ENCODE data around the gene NMUR2.

The NMUR2 gene

DNA sequence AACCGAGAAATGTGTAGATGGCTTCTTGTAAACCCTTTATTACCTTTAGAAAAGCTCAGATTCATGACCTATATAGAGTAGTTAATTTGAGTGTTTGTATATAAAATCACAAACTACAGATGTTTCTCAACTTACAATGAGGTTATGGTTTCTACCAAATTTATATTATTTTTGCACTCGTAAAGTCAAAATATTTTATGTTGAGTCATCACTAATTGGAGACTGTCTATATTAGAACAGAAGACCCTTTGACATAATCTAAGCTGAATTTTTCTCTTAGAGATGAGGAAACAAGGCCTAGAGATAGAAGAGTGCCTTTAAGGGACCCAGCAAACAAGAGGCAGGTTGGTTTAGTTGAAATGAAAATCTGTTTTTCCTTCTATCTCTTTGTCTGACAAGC lies 20.0 kb upstream of the NMUR2 start:
- no peak overlapping the region for H2AFZ ChIP-seq
- H3K27me3 ChIP-seq (ENCODE audit: control insufficient read depth, insufficient read depth, low read length): no peaks in the 10 kb centered on the region
- H3K36me3 ChIP-seq (ENCODE audit: control insufficient read depth, insufficient read depth, low read length): no peaks in the 10 kb centered on the region
- no peak overlapping the region for H3K9ac ChIP-seq
- no peak overlapping the region for H3K27ac ChIP-seq
- no peaks in the 10 kb centered on the region for H3K79me2 ChIP-seq
- no peaks in the 10 kb centered on the region for H3K9me3 ChIP-seq (ENCODE audit: control insufficient read depth, low read length)
- H3K4me3 ChIP-seq (ENCODE audit: low read depth, low read length): no peak overlapping the region
- H3K4me1 ChIP-seq: no peaks in the 10 kb centered on the region
- TF ChIP-seq, protein P1, sequence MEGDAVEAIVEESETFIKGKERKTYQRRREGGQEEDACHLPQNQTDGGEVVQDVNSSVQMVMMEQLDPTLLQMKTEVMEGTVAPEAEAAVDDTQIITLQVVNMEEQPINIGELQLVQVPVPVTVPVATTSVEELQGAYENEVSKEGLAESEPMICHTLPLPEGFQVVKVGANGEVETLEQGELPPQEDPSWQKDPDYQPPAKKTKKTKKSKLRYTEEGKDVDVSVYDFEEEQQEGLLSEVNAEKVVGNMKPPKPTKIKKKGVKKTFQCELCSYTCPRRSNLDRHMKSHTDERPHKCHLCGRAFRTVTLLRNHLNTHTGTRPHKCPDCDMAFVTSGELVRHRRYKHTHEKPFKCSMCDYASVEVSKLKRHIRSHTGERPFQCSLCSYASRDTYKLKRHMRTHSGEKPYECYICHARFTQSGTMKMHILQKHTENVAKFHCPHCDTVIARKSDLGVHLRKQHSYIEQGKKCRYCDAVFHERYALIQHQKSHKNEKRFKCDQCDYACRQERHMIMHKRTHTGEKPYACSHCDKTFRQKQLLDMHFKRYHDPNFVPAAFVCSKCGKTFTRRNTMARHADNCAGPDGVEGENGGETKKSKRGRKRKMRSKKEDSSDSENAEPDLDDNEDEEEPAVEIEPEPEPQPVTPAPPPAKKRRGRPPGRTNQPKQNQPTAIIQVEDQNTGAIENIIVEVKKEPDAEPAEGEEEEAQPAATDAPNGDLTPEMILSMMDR (IDR thresholded peaks at IDR 0.05): no peak
- no peak overlapping the region for H3K4me2 ChIP-seq (ENCODE audit: low read length)

DNA sequence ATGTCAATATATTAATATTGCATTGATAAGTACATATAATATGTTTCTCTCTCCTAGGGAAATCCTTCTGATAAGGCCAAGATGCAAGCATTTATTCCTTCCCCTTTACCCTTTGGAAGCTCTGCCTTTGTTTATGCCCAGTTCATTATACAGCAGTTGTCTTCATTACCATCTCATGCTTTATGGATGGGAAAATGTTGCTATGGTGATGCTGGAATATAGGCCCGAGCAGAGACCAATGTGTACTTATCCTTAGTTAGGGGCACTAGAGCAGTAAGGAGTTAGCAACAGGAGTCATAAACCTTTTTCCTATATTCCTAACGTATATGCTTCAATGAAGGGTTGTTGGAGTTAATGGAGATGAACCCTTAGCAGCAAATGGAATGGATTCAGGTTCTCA lies 19.4 kb upstream of the NMUR2 start:
- no peak overlapping the region for H3K4me3 ChIP-seq (ENCODE audit: low read depth, low read length)
- H3K27ac ChIP-seq: no peak overlapping the region
- H3K9me3 ChIP-seq (ENCODE audit: control insufficient read depth, low read length): no peaks in the 10 kb centered on the region
- H2AFZ ChIP-seq: no peak overlapping the region
- no peak overlapping the region for H3K9ac ChIP-seq
- H3K36me3 ChIP-seq (ENCODE audit: control insufficient read depth, insufficient read depth, low read length): no peaks in the 10 kb centered on the region
- H3K4me1 ChIP-seq: no peaks in the 10 kb centered on the region
- H3K27me3 ChIP-seq (ENCODE audit: control insufficient read depth, insufficient read depth, low read length): no peaks in the 10 kb centered on the region
- H3K4me2 ChIP-seq (ENCODE audit: low read length): no peak overlapping the region
- no peaks in the 10 kb centered on the region for H3K79me2 ChIP-seq
- TF ChIP-seq, protein P1 (IDR thresholded peaks at IDR 0.05): no peak

DNA sequence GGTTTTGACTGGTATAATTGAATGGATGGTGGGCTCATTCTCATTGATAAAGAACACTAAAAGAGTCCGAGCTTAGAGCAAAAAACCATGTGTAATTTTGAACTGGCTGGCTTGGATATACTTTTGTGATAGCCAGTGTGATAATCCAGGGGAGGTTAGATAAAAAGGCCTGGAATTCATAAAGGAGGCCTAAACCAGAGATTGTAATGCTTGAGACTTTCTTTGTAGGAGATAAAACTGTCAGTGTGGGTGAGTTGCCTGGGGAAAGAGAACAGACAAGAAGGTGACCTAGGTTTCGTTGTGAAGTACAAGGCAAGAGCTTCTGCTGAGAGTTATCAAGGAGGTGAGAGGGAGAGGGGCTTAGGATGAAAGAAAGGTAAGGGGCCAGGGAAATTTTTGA lies 17.0 kb upstream of the NMUR2 start:
- Histone ChIP-seq H3K9ac (no peak overlapping the region), H3K27me3 (ENCODE audit: control insufficient read depth, insufficient read depth, low read length) (no peaks in the 10 kb centered on the region), H2AFZ (no peak overlapping the region), H3K79me2 (no peaks in the 10 kb centered on the region), H3K4me3 (ENCODE audit: low read depth, low read length) (no peak overlapping the region), H3K4me2 (ENCODE audit: low read length) (no peak overlapping the region), H3K4me1 (no peaks in the 10 kb centered on the region), H3K9me3 (ENCODE audit: control insufficient read depth, low read length) (no peaks in the 10 kb centered on the region), H3K27ac (no peak overlapping the region), H3K36me3 (ENCODE audit: control insufficient read depth, insufficient read depth, low read length) (no peaks in the 10 kb centered on the region)
- TF ChIP-seq, protein P1 (IDR thresholded peaks at IDR 0.05): no peak

DNA sequence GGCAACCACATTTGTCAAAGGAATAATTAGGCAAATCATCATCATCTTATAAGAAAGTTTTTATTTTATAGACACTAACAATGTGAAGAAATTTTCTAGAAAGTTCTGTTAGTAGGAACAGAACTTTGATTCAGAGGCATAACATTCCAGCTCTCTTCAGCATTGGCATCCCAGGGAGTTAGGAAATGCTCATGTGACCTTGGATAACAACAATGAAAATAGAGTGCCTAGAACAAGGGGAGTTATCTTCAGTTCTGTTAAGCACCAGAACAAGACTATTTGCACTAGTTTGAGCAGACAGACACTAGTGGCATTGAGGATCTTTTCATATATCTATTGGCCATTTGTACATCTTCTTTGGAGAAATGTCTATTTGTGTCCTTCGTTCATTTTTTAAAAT lies 7.0 kb upstream of the NMUR2 start:
- Histone ChIP-seq H3K9me3 (ENCODE audit: control insufficient read depth, low read length) (no peaks in the 10 kb centered on the region), H3K27ac (no peak overlapping the region), H3K4me1 (no peaks in the 10 kb centered on the region), H2AFZ (no peak overlapping the region), H3K4me3 (ENCODE audit: low read depth, low read length) (no peak overlapping the region), H3K4me2 (ENCODE audit: low read length) (no peak overlapping the region), H3K9ac (no peak overlapping the region), H3K27me3 (ENCODE audit: control insufficient read depth, insufficient read depth, low read length) (no peaks in the 10 kb centered on the region), H3K79me2 (no peaks in the 10 kb centered on the region), H3K36me3 (ENCODE audit: control insufficient read depth, insufficient read depth, low read length) (no peaks in the 10 kb centered on the region)
- TF ChIP-seq, protein P1 (IDR thresholded peaks at IDR 0.05): no peak

DNA sequence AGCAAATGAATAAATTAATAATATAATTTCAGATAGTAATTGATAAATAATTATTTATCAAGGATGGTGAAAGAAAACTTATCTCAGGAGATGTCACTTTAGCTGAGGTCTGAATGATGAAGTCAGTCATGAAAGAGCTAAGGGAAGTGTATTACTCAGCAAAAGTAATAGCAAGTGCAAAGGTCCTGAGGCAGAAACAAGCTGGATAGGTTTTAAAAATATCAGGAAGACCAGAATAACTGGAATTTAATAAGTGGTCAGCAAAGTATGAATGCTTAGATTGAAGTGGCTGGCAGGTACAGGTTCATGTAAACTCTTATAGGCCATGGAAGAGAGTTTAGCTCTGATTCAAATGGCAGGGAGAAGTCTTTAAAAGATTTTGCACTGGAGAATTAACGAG lies 1.0 kb upstream of the NMUR2 start:
- no peaks in the 10 kb centered on the region for H3K79me2 ChIP-seq
- no peaks in the 10 kb centered on the region for H3K4me1 ChIP-seq
- no peak overlapping the region for H3K4me2 ChIP-seq (ENCODE audit: low read length)
- H3K4me3 ChIP-seq (ENCODE audit: low read depth, low read length): no peak overlapping the region
- H2AFZ ChIP-seq: no peak overlapping the region
- TF ChIP-seq, protein P1 (IDR thresholded peaks at IDR 0.05): no peak
- no peaks in the 10 kb centered on the region for H3K27me3 ChIP-seq (ENCODE audit: control insufficient read depth, insufficient read depth, low read length)
- H3K9ac ChIP-seq: no peak overlapping the region
- no peaks in the 10 kb centered on the region for H3K9me3 ChIP-seq (ENCODE audit: control insufficient read depth, low read length)
- no peaks in the 10 kb centered on the region for H3K36me3 ChIP-seq (ENCODE audit: control insufficient read depth, insufficient read depth, low read length)
- H3K27ac ChIP-seq: no peak overlapping the region

All from parathyroid adenoma (tissue), 2 donors.